TTC549 (cell line): ENCODE measurements around the gene PALLD.

Experiments used
- FAIRE-seq: peaks from 2 replicates; lab custom pipeline; 2012; peaks lifted over from hg19 to GRCh38; lab: Jason Lieb, UNC

The PALLD gene

GRCh38 chr4:168857546-168858314 lies 360.9 kb downstream of the PALLD start:
- FAIRE-seq = no peak

GRCh38 chr4:168859100-168859499 lies 362.2 kb downstream of the PALLD start:
- no peak for FAIRE-seq

GRCh38 chr4:168859888-168860694 lies 363.2 kb downstream of the PALLD start:
- no peak for FAIRE-seq

- FAIRE-seq = no peak
Measured at GRCh38 chr4:168860827-168861226, 364.0 kb downstream of the PALLD start.

- FAIRE-seq = no peak
Measured at GRCh38 chr4:168863719-168864647, 367.1 kb downstream of the PALLD start.

GRCh38 chr4:168864821-168865541 lies 368.1 kb downstream of the PALLD start:
- no peak for FAIRE-seq

GRCh38 chr4:168865854-168866253 lies 369.0 kb downstream of the PALLD start:
- FAIRE-seq = no peak

- no peak for FAIRE-seq
Measured at GRCh38 chr4:168866635-168867034, 369.8 kb downstream of the PALLD start.

- FAIRE-seq = no peak
Measured at GRCh38 chr4:168867128-168867527, 370.3 kb downstream of the PALLD start.

- FAIRE-seq = no peak
Measured at GRCh38 chr4:168868044-168868781, 371.4 kb downstream of the PALLD start.

- no peak for FAIRE-seq
Measured at GRCh38 chr4:168868802-168869201, 371.9 kb downstream of the PALLD start.

- FAIRE-seq = no peak
Measured at GRCh38 chr4:168870004-168870403, 373.2 kb downstream of the PALLD start.

GRCh38 chr4:168871632-168872031 lies 374.8 kb downstream of the PALLD start:
- FAIRE-seq = no peak

GRCh38 chr4:168874083-168874482 lies 377.2 kb downstream of the PALLD start:
- FAIRE-seq = no peak

GRCh38 chr4:168876106-168876505 lies 379.3 kb downstream of the PALLD start:
- FAIRE-seq = no peak

- no peak for FAIRE-seq
Measured at GRCh38 chr4:168877511-168878491, 380.9 kb downstream of the PALLD start.

- FAIRE-seq = no peak
Measured at GRCh38 chr4:168878623-168879022, 381.8 kb downstream of the PALLD start.

GRCh38 chr4:168879188-168879587 lies 382.3 kb downstream of the PALLD start:
- no peak for FAIRE-seq

GRCh38 chr4:168880072-168880675 lies 383.3 kb downstream of the PALLD start:
- no peak for FAIRE-seq
